Stimulated activated CD4-positive, alpha-beta T cell treated with anti-CD3 and anti-CD28 coated beads, Interleukin-2, amount 100 ng/mL, for 48 hours (primary cell): Measurements from ENCODE around the gene SLC30A2.
"Not testable (repeated sequence)": the region's sequence is repeated elsewhere in the genome, so short reads cannot be mapped to it uniquely, and the experiment has no call there.

ENCODE experiments used
- DNase-seq, 2 donors: peaks; one replicate each; pipeline ENCODE4 v3.0.0-alpha.2; 2020

SLC30A2 gene

GRCh38 chr1:26045722-26046245 lies at the start of gene SLC30A2:
Gene SLC30A2 (minus strand): TSS chr1:26046118. CDS start chr1:26045896, 222 bp downstream.
- no peak for DNase-seq

DNA sequence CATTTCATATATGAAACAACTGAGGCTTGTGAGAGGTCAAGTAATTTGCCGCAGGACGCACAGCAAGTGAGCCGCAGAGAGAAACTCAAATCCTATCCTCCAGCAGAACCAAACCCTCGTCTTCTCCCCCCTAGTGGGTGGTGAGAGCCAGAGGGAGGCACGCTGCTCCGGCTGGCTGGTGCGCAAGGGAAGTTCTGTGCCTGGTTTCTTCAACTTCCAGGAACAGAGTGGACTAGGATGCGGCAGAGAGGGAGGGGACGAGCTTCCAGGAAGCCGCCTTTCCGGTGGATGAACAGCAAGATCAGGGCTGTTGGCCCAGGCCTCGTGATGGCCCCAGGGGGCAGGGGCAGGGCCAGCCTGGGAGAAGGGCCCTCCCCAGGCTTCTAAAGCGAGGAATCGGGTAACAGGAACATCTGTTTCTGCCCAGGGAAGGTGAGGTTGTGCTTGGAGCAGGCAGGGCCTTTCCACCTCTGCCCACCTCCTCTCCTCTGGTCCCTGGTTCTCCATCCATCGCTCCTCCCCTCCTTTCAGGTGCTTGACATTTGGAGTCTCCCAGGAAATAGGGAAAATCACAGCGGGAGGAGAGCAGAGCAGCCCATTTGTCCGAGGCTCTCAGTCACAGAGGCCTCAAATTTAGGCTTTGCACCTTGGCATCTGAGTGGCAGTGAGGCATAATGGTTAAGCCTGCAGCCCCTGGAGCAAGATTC lies 48.9 kb upstream of the SLC30A2 start:
- no peak for DNase-seq

DNA sequence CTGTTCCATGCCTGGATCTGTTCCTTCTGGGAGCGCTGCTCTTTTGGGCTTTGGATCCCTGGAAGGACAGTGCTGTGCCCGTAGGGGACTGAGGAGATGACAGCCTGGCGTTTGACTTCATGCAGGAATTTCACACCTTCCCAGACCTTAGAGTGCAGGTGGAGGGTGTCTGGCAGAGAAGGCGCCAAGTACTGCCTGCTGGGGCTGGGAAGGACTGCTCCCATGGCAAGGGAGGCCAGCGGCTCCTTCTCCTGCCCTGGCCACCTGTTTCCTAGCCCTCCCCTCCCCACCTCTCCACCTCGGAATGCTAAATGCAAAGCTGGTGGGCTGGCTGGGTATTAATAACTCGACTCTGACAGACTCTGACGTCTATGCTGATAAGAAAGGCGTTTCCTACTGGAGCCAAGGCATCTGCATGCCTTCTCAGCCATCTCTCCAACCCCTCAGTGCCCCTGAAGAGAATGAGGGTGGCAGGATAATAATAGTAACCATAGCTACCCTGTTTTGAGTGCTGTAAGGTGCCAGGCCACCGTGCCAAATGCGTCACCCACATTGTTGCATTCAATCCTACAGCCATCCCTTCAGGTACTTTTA lies 48.3 kb upstream of the SLC30A2 start:
- DNase-seq = no peak

- DNase-seq = not testable (repeated sequence)
These were observed 47.7 kb upstream of the SLC30A2 start for GRCh38 chr1:26093569-26093968.

DNA sequence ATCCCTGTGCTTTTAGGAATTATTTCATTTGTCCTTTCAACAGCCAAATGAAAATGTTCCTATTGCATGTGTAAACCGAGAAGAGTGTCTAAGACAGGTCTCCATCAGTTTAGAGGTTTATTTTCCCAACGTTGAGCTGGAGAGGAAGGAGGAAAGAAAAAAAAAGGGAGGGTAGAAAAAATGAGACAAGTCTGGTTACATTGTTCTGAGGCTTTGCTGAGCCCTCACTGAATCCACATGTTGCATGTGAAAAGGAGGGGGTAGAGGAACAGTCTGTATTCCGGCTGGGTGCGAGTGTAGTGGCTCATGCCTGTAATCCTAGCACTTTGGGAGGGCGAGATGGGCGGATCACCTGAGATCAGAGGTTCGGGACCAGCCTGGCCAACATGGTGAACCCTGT lies 46.5 kb upstream of the SLC30A2 start:
- DNase-seq = no peak

- DNase-seq = no peak
These were observed 45.0 kb upstream of the SLC30A2 start for GRCh38 chr1:26090893-26091292.

GRCh38 chr1:26089125-26089524 lies 43.2 kb upstream of the SLC30A2 start:
- no peak for DNase-seq

DNA sequence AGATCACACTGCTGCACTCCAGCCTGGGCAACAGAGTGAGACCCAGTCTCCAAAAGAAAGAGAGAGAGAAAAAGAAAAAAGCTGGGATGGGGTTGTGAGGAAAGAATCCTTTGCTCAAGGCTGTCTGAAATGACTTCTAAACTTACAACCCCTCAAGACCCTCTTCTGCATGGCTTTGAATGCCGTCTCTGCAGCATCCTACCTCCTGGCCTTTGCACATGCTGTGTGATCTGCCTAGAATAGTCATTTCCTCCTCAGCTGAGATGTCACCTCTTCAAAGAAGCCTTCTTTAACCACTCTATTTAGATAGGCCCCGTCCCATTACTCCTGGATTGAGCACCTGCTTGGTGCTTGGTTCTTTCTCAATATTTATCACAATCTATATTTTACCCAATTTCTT lies 38.9 kb upstream of the SLC30A2 start:
- no peak for DNase-seq

DNA sequence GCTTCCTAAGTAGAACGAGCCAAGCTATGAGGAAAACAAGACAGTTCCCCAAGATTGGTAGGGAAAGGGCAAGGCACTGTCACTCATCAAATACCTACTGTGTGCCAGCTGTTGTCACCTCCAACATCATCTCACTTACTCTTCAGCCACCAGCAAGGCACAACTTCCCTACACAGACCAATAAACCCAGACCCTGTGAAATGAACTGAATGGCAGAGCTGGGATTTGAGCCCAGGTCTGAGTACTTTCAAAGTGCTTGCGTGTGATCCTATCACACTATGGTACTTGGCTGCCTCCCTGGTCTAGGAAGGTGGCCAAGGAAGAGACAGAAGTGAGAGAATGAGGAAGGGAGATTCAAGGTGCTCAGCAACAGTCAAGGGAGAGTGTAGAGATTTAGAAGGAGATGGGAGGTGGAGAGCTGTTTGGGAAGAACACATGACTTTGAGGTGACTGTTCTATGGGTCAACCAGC lies 38.2 kb upstream of the SLC30A2 start:
- no peak for DNase-seq

GRCh38 chr1:26083208-26083607 lies 37.3 kb upstream of the SLC30A2 start:
- no peak for DNase-seq

GRCh38 chr1:26082020-26082350 lies 36.1 kb upstream of the SLC30A2 start:
- DNase-seq = no peak

GRCh38 chr1:26081267-26082019 lies 35.5 kb upstream of the SLC30A2 start:
- DNase-seq = no peak

DNA sequence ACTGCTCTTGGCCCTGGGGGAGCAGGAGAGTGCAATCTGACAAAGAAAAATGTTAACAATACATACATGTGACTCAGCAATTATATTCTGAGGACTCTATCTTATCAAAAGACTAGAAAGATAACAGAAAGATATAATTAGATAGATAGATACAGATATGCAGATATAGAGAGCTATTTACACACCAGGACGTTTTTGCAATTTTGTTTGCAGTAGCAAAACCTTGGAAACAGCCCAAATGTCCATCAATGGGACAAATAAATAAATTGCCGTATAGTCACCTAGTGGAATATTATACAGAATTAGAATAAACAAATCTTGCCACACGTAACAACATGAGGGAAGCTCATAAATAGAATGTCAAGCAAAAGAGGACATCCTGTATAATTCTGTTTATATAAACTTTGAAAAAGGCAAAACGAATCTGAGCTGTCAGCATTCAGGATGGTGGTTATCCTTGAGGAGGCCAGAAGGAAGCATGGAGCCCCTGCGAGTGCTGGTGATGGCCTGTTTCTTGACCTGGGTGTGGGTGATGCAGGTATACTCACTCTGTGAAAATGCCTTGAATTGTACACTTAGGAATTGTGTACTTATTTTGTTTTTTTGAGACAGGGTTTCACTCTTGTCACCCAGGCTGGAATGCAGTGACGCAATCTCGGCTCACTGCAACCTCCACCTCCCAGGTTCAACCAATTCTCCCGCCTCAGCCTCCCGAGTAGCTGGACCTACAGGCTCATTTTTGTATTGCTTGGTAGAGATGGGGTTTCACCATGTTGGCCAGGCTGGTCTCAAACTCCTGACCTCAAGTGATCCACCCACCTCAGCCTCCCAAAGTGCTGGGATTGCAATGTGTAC lies 34.3 kb upstream of the SLC30A2 start:
- DNase-seq = no peak

DNA sequence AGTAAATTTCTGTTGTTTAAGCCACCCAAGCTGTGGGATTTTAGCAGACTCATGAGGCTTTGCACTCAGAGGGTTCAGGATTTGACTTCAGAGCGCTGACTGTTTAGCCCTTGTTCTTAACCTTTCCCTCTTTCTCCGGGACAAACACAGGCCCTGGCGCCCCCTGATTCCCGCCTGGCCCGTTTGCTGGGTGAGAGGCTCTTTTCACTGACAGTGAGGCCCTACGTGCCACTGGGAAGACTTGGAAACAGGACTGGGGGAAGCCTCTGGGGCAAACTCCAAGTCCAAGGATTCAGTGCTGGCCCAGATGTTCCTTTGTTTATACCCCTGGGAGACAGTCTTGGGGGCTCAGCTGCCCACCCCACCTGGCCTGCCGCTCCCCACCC lies 33.3 kb upstream of the SLC30A2 start:
- DNase-seq = no peak

GRCh38 chr1:26078286-26079177 lies 32.6 kb upstream of the SLC30A2 start:
- DNase-seq = no peak

DNA sequence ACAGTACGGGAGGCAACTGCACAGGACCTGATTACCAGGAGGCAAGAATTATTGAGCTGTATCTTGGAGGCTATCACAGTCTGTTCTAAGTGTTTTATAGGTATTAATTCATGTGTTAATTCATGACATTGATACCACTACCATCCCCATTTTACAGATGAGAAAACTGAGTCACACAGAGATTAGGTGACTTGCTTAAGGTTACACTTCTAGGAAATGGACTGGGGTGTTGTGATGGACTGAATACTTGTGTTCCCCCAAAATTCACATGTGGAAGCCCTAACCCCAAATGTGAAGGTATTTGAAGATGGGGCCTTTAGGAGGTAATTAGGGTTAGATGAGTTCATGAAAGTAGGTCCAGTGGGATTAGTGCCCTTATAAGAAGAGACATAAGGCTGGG lies 31.6 kb upstream of the SLC30A2 start:
- DNase-seq = no peak

DNA sequence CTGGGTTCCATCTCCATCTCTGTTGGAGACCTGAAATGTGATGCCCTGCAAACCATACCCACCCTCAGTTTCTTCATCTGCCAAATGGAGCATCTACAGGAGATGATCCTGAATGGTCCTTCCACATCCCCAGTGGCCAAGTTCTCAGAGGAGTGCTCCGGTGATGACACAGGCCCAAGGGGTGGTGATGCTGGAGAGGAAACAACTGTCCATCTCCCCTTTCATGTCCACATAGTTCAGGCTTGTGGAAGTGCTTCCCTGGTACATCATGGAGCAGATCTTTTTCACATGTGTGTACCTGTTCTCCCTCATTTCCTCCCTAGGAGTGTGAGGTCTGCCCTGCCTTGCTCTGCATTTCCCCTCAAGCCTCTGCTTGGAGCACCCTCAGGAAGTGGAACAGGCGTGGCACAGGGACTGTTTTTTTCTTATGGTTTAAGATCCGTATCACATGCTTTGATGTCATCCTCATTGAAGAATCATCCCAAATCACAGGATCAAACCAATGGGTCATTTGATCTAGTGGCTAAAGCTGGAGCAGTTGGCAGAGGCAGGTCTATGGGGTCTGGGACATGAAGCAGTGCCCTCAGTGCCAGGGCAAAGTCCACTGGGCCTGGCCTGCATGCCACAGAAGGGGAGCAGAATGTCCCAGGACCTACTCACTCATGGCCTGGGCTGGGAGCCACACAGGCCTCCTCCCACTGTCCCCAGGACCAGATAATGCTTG lies 29.7 kb upstream of the SLC30A2 start:
- no peak for DNase-seq

DNA sequence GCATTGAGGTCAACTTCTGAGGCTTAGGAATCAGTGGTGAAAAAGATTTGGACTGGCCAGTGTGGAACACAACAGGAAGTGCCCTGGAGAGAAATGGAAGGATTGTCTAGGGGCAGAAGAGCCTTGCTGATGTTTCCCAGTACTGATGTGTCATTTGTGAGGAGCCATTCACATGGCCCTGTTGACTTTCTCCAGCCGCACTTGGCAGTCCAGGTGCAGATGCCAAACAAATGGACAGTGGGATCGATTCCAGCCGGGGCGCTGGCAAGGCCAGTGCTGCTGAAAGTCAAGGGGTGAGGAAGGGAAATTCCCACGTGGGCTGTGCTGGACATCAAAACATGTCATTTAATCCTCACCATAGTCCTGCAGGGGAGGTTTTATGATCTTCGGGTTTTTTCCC lies 26.4 kb upstream of the SLC30A2 start:
- DNase-seq = no peak

DNA sequence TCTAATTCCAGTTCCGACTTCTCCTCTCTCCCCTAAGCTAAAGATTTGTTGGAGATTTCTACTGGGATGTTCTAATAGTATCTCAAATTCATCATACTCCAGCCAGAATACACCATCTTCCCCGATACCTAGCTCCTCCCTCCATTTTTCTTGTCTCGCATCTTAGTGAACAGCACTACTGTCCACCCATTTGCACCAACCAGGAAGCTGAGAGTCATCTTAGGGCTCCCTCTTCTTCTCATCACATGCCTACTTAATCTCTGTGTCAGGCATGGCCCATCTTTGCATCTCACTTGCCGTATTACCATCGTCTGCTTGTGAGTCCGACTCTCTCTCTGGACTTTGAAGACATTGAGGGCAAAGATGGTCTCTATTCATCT lies 25.0 kb upstream of the SLC30A2 start:
- DNase-seq = no peak

- DNase-seq = no peak
These were observed 24.5 kb upstream of the SLC30A2 start for GRCh38 chr1:26070296-26070962.

GRCh38 chr1:26069941-26070295 lies 24.0 kb upstream of the SLC30A2 start:
- DNase-seq = no peak
